HG03460 (cell line): ENCODE measurements around the gene HNRNPR.
A peak's percentile ranks its signal among the peaks of the same experiment; 100 is the strongest.
"Not testable (repeated sequence)": the region's sequence is repeated elsewhere in the genome, so short reads cannot be mapped to it uniquely, and the experiment has no call there.

Source experiments
- ATAC-seq: cut with Tn5 transposase; IDR thresholded peaks from one replicate; pipeline ENCODE4 v1.9.1; 2021; ENCODE audit not compliant: unreplicated experiment

Gene HNRNPR

GRCh38 chr1:23344111-23344986 is at the start of gene HNRNPR:
Gene HNRNPR (minus strand): TSS chr1:23344284. CDS start chr1:23341008, 3,276 bp downstream.
- peak; percentile 90 for ATAC-seq

DNA sequence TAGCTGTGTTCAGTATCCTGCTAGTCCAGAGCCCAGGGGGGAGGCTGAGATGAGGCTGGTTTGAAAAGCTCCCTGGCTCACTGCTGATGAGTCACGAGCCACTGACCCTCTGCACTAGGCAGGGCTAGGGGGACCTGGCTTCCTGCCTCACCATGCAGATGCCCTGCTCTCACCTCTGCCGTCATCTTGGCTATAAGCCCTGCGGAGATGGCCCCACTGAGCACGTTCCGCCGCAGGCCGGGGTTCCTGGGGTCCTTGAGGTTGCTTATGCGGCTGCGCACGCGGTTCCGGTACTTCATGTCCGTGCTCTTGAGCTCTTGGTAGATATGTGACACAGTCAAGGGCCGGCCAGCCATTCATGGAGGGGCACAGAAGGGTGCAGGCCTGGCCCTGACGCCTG is 49.6 kb upstream of the HNRNPR start:
- ATAC-seq = no peak

DNA sequence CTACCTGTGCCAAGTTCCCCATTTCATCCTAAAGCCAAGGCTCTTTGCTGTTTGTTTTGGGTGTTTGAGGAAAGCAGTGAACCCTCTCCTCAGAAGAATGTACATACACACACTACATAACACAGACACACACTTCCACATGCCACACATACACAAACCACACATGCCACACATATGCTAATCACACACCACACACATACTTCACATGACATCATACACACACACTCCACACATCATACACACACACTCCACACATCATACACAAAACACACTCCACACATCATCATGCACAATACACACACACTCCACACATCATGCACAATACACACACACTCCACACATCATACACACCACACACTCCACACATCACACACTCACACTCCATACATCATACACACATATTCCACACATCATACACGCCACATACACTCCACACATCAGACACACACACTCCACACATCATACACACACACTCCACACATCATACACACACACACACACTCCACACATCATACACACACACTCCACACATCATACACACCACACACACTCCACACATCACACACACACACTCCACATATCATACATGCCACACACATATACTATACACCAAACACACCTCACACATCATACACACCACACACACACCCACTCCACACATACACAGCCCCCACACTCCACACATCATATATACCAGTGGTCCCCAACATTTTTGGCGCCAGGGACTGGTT is 48.2 kb upstream of the HNRNPR start:
- ATAC-seq = no peak

- ATAC-seq = no peak
Observed at GRCh38 chr1:23389837-23390321, 45.8 kb upstream of the HNRNPR start.

- no peak for ATAC-seq
Observed at GRCh38 chr1:23387494-23387893, 43.4 kb upstream of the HNRNPR start.

GRCh38 chr1:23385119-23385621 is 41.1 kb upstream of the HNRNPR start:
- no peak for ATAC-seq

GRCh38 chr1:23384312-23385058 is 40.4 kb upstream of the HNRNPR start:
- no peak for ATAC-seq

DNA sequence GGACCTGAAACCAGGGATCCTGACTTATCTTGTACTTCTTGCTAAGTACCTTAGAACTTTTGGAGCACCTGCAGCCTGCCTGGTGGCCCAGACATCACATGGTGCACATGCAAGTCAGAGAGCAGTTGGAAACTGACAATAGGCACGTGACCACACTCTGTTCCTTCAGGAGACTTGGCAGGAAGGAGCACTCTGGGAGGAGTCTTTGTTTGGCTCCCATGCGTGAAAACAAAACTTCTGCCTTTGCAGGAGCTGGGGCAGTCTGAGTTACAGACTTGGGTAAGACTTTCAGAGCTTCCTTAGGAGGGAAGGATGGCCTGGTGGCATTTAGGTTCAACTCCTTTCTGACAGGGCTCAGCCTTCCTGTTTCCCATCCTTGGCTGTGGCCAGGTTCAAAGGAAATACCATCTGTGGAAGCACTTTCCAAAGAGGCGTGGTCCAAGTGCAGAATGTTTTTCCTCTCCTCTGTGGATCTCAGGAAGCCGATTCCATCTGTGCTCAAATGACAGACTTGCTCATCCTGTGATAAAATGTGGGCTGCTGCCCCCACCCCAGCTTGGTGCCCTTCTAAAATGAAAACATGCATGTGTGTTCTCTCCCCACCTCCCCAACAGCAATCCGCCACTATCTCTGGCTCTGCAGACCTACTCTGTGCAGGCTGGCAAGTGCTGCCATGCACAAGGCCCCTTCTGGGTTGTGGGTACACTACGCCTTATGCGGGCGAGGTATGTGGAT is 39.7 kb upstream of the HNRNPR start:
- ATAC-seq = no peak

GRCh38 chr1:23381233-23381885 is 37.3 kb upstream of the HNRNPR start:
- ATAC-seq = no peak

DNA sequence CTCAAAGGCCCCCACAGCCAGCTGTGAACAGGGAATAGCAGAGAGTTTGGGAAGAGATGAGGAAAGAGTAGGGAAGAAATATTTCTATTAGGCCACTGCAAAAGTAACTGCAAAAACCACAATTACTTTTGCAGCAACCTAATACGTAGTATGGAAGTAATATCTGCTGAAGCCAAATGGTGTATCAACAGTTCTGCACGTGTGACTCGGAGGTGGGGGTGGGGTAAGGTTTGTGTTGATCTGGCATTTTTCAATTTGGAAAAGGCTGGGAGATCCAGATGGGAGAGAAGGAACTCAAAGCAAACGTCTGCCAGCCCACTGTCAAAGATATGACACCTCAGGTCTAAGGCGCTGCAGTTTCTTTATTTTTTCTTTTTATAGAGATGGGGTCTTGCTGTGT is 36.6 kb upstream of the HNRNPR start:
- ATAC-seq = no peak

DNA sequence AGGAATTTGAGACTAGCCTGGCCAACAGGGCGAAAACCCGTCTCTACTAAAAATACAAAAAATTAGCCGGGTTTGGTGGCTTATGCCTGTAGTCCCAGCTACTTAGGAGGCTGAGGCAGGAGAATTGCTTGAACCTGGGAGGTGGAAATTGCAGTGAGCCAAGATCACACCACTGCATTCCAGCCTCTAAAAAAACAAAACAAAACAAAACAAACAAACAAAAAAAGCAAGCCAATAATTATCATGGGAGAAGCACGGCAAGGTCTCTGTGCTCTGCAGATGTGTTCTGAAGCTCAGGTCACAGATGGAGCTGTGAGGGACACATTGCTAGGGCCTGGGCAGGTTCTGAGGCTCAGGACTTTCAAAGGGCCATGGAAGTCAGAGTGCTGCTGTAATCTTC is 36.2 kb upstream of the HNRNPR start:
- ATAC-seq = not testable (repeated sequence)

- no peak for ATAC-seq
Observed at GRCh38 chr1:23376890-23377811, 33.1 kb upstream of the HNRNPR start.

GRCh38 chr1:23374079-23374735 is 30.1 kb upstream of the HNRNPR start:
- ATAC-seq = not testable (repeated sequence)

DNA sequence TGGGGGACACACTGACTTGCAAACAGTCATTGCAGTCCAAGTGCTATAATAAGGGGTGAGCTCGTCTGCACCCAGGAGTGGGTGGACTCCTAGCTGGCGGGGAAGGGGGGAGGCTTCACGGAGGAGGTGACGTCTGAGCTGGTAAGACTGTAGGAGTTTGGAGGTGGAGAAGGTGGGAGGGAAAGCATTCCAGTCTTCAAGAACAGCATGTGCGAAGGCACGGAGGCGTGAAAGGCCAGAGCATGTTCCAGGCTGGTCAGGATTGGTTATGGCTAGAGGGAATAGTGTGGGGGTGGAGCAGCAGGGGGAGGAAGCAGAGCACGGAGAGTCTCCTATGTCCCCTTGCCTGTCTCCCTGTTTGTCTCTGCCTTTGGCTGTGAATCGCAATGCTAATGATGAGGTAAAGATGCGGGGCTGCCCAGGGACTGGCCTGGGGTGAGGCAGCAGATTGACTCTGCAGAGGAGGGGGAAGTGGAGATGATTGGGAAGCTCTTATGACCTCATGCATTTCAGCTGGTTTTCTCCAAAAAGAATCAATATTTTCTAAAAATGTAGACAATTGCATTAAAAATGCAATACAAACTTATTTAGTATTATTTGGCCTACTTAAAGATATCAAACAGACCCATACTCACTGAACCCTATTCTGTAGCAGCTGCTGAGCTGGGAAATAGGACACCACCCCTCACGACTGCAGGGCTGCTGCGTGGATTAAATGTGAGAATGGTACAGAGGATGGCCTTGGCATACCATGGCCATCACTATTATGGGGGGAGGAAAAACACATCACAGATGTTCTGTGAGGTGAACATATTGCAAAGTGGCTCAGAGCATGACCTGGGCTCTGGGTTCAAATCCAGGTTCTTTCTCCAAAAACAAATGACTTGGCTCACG is 28.1 kb upstream of the HNRNPR start:
- ATAC-seq = no peak

GRCh38 chr1:23370709-23371584 is 26.9 kb upstream of the HNRNPR start:
- no peak for ATAC-seq

DNA sequence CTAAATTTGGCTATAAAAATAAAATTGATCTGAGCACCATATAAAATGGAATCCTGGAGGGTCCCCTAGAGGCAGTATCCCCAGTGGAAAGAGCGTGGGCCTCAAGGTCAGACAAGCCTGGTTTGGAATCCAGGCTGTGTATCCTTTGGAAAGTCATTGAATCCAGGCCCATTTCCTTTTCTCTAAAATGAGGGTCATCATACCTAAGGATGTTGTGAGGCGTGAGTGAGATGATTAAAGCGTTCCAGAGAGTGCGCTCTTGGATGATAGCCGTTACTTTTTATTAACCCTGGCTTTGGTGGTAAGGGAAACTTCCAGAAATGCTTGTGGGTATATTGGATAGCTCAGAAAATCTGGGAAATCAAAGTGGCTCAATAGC is 26.2 kb upstream of the HNRNPR start:
- ATAC-seq = no peak
